Fibroblast of skin of left biceps (primary cell): ENCODE measurements around the gene ZNRF3.
A peak's percentile ranks its signal among the peaks of the same experiment; 100 is the strongest.
"Not testable (repeated sequence)": the region's sequence is repeated elsewhere in the genome, so short reads cannot be mapped to it uniquely, and the experiment has no call there.

ENCODE experiments used
- DNase-seq, 2 experiments: peaks; one replicate each; pipeline ENCODE4 v3.0.0-alpha.2; 2013; ENCODE audit warnings: low read depth in 2 of 2

The ZNRF3 gene

DNA sequence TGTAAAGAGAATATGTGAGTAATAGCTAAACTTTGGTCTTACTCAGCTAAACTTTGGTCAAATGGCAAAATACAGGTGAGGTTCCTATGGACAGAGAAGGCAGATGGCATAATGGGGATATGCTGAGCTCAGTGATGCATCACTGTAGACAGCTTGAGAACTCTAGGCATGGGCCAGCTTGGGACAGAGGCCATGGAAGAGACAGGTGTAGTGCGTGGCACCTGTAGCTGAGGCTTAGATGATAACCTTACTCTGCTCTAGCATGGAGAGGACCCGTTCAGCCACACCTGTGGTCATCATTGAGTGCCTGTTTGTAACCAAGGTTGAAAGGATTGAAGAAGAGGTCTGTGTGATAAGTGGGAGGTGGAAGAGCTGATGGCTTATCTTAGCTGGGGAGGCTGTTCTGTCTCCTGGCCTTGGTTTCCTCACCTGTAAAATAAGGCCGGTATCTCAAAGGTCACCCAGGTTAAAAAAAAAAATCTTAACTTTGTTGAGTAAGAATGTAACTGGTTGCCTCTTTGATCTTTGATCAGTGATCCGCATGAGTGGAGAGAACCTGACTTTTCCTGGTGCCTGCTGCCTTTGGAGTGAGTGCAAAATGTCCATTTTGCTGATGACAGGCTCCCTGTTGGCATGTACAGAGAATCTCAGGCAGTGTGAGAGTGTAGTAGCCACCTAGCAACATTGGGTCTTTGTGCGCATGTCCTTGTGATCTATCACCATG, 48.6 kb downstream of the ZNRF3 start:
- no peak for DNase-seq

DNA sequence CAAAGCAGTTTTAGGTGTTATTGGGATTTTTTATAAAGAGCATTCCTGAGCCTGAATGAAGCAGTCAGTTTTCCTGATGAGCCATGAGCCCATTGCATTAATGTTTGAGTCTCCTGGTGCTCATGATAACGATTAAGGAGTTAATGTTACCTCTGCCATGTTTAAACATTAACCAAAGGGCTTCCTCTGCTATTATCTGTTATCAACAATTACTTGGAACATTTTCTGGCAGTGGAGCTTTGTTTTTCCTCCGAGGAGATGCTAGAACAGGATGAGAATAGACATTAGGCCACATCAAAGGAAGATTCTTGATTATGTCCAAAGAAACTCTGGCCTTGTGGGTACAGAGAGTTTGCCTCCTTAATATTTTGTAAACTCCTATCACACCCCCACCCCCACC, 49.9 kb downstream of the ZNRF3 start:
- no peak for DNase-seq

DNA sequence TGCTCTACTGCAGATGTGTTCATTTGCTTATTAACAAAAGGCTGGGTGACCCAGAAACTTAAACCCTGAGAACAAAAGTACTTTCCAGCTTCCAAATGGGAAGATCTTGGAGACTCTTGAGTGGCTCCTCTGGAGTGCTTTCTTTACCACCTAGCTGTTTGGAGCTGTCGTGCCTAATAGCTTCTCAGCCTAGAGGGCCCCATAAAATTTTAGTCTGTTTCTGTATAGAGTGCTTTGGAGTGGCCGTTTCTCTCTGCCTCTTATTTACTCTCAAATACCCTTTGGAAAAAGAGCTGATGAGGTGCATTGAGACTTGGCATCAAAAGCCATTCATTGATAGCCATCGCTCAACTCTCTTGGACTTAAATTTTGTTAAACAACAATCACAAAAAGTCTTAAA, 50.7 kb downstream of the ZNRF3 start:
- DNase-seq = no peak

DNA sequence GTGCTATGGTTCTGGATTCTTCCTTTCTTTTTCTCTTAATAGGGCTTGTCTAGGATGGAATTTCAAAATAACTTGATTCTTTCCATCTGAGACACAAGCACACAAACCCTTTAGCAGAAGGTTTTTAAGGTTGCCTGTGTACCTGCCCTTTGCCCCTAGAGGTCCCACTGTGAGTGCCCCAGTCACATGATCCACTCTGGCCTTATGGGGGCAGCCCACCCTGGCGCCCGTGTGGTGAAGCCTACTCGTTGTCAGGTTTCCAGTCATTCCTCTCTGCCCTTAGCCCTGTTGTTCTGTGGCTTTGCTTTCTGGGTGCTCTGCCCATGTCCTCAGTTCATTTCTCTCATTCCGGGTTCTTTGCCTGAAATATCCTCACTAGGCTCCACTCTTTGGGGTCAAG, 51.8 kb downstream of the ZNRF3 start:
- DNase-seq = no peak

DNA sequence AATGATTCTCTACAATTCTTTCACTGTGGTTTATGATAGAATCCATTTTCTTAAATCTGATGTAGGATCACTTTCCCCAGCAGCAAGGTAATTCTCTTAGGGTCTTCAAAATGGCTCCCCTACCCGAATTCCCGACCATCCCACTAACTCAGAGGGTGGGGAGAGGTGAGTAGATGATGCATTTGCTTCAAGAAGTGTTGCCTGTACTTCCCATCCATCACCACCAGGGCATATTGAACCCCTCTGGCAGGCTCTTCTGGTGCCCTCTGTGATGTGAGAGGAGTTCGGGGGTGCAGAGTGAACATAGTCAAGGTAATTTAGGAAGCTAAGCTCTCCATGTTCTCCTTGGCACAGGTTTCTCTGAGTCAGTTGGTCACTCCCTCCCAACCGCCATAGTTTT, 52.3 kb downstream of the ZNRF3 start:
- no peak for DNase-seq

GRCh38 chr22:28936200-28936599, 52.8 kb downstream of the ZNRF3 start:
- DNase-seq = no peak

GRCh38 chr22:28937206-28938025, 54.0 kb downstream of the ZNRF3 start:
- DNase-seq = no peak

- no peak for DNase-seq
These were observed 55.0 kb downstream of the ZNRF3 start for GRCh38 chr22:28938286-28938833.

- no peak for DNase-seq
These were observed 56.0 kb downstream of the ZNRF3 start for GRCh38 chr22:28939394-28939793.

GRCh38 chr22:28939932-28940331, 56.6 kb downstream of the ZNRF3 start:
- no peak for DNase-seq

GRCh38 chr22:28940441-28940840, 57.1 kb downstream of the ZNRF3 start:
- no peak for DNase-seq

- DNase-seq = no peak
These were observed 59.0 kb downstream of the ZNRF3 start for GRCh38 chr22:28942333-28942732.

DNA sequence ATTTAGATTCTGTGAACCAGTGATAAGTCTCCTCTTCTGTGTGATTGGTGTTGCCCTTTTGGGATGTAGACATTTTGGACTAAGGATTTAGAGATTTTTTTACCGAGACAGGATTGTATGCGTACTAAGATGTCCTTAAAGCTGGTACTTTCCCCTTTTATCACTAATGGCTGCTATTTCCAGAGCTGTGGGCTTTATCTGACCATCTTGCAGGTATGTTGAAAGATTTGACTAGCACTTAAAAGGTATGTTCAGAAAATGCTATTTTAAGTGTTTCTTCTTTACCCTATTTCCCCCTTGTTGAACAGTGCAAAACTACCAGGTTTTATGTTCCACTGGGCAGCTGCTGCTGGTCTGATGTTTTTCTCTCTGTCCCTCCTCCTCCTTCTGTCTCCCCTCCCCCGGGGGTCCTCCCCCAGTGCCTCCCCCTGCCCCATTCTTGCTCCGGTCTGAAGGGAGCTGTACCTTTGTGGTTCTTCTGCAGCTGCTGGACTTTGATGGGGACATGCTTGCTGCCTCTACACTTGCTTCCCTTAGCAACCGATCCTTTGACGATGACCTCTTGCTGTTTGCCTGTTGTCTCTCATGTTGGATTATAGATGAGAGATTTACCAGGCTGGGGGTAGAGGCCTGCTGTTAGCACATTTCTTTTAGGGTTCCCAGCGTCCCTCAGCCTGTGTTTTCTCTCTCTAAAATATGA, 59.6 kb downstream of the ZNRF3 start:
- DNase-seq = no peak

DNA sequence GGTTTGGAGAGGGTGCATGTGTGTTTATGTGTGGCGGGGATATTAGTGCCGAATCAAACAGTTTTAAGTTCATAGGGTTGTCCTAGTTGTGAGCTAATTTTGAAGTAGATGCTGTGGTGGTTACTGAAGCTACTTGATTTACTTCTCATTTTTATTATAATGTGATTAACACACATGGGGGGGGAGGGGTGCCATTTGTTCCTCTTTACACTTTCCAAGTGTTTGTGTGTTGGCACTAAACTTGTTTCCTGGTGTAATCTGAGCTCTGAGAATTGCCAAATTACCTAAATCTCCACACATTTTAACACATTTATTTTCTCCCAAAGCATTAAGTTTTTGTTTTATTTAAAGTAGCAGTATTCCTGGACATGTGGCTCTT, 60.1 kb downstream of the ZNRF3 start:
- DNase-seq = no peak

- no peak for DNase-seq
These were observed 63.8 kb downstream of the ZNRF3 start for GRCh38 chr22:28947125-28947524.

DNA sequence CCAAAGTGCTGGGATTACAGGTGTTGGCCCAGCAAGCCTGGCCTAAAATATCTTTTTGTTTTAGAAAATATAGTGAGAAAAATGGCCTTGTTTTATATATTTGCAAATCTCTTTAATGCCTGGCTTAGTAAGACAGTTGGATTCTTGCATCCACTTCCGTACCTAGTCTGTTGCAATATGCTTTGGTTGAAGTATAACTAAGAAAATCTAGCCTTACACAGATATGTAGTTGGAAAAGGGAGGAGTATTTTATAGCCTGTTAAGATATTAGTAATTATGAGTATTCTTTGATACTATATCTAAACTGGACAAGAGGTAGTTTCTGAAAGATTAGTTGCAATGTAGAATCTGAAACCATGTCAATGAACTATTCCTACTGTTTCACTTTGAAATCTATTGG, 65.1 kb downstream of the ZNRF3 start:
- no peak for DNase-seq

- not testable (repeated sequence) for DNase-seq
These were observed 65.6 kb downstream of the ZNRF3 start for GRCh38 chr22:28948860-28949551.

- DNase-seq = peak; percentile 15 to 26
These were observed 66.4 kb downstream of the ZNRF3 start for GRCh38 chr22:28949788-28950187.

DNA sequence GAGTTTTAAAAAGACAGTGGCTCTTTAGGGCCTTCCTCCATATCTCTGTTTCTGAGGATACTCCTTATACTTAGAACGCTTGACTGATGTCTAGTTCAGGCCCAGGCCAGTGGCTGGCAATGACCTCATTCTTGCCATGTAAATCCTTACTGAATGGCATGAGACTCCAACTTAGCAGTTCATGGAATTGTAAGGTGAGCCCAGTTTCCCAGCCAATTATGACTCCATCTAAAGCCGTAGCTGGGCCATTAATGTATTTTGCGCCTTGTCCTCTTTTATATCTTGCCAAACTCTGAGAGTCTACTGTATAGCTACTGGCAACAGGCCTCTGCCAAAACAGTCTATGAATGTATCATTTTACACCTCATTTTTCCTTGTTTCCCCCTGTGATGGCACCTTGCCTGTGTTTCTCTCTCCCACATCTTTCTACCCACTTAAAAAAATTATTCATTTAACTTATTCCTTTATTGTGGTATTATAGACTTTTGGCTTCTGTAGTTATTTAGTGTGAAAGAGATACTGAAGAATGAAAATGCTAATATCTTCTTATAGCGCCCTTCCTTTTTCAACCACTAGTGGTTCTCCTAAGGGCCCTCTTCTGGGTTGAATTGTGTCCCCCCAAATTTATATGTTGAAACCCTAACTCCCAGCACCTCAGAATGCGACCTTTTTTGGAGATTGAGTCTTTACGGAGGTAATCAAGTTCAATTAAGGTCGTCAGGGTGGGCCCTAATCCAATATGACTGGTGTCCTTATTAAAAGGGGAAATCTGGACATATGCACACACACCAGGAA, 67.4 kb downstream of the ZNRF3 start:
- no peak for DNase-seq

DNA sequence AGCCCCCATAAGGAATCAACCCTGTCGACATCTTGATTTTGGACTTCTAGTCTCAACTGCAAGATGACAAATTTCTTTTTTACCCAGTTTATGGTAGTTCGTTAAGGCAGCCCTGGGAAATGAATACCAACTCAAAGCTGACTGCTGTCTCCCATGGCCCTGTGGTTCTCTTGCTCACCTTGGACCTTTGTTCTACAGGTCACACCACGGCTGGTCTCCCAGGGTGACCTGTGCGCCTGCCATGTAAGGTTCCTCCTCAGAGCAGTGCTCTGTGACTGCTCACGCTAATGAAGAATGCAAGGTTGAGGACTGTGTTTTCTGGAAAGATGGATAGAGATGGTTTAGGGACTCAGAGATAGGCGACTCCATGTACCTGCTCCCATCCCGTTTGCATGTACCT, 68.2 kb downstream of the ZNRF3 start:
- no peak for DNase-seq

DNA sequence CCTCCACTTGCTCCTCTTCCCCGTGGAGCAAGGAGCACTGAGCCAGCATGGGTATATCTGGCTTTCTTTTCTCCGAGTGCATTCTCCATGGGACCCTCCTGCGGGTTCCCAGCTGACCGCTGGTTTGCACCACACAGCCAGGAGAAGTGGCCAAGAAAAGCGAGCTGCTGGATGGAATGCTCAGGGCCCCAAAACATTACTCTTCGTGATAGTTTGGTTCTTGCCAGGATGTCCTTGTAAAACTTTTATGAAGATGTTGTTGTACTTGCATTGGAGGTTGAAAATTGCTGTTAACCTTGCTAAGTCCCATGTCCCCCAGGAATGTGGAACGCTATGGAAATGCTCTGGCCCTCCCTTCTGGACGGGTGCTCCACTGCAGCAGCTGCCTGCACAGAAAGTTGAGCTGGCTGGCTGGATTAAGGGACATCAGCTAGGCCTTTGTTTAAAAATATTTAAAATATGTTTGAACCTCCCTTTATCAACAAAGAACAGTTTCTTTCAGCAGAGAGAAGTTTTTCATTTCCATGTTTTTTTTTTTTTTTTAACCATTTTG, 68.7 kb downstream of the ZNRF3 start:
- no peak for DNase-seq
